GM23338 (cell line): ENCODE measurements around the gene TCF12. TPM values are rescaled to one million over a fixed set of nuclear protein-coding genes. Genes with fewer than 3 reads are reported as not detected.

Experiments
- ATAC-seq: fragments of 200-7000 bp; cut with Tn5 transposase; 3 replicates; pipeline ENCODE4 v1.9.1; 2020
- DNase-seq: peaks from one replicate; pipeline ENCODE4 v3.0.0-alpha.2; 2015; ENCODE audit warnings: low spot score
- H2AFZ ChIP-seq: fragments of 200-600 bp; sonication (generic); 2 replicates; pipeline ENCODE4 v1.8.0; 2016; ENCODE audit warnings: antibody characterized with exemption, mild to moderate bottlenecking, moderate library complexity
- H3F3A ChIP-seq: fragments of 200-600 bp; sonication (generic); replicated peaks from 2 replicates; pipeline ENCODE4 v1.8.0; 2017; ENCODE audit warnings: antibody characterized with exemption, mixed run types, low read depth
- H3K27ac ChIP-seq: fragments of 200-600 bp; sonication (generic); 2 replicates; pipeline ENCODE4 v1.6.1; 2016; ENCODE audit warnings: low read depth
- H3K27me3 ChIP-seq: fragments of 200-600 bp; sonication (generic); 2 replicates; pipeline ENCODE4 v1.8.0; 2016; ENCODE audit warnings: mild to moderate bottlenecking, mixed run types, moderate library complexity; ENCODE audit not compliant: insufficient read depth
- H3K36me3 ChIP-seq: fragments of 200-600 bp; sonication (generic); 2 replicates; pipeline ENCODE4 v1.8.0; 2016; ENCODE audit warnings: mild to moderate bottlenecking; ENCODE audit not compliant: insufficient read depth
- H3K4me1 ChIP-seq: fragments of 200-600 bp; sonication (generic); 2 replicates; pipeline ENCODE4 v1.8.0; 2016; ENCODE audit warnings: mild to moderate bottlenecking, moderate library complexity; ENCODE audit not compliant: insufficient read depth
- H3K4me2 ChIP-seq: fragments of 200-600 bp; sonication (generic); 2 replicates; pipeline ENCODE4 v1.7.1; 2017; ENCODE audit warnings: mixed run types
- H3K4me3 ChIP-seq: fragments of 200-600 bp; sonication (generic); 2 replicates; pipeline ENCODE4 v1.6.1; 2016; ENCODE audit warnings: mixed run types
- H3K79me2 ChIP-seq: fragments of 200-600 bp; sonication (generic); replicated peaks from 2 replicates; pipeline ENCODE4 v1.8.0; 2017; ENCODE audit warnings: mild to moderate bottlenecking; ENCODE audit not compliant: insufficient read depth
- H3K9me2 ChIP-seq: fragments of 200-600 bp; sonication (generic); 2 replicates; pipeline ENCODE4 v1.8.0; 2017; ENCODE audit not compliant: insufficient read depth
- H4K20me1 ChIP-seq: fragments of 200-600 bp; sonication (generic); replicated peaks from 2 replicates; pipeline ENCODE4 v1.8.0; 2017; ENCODE audit warnings: mild to moderate bottlenecking; ENCODE audit not compliant: insufficient read depth
- H3K27ac Mint-ChIP-seq: 2 replicates; pipeline ENCODE4 v1.8.0; 2020; ENCODE audit warnings: inconsistent platforms, mild to moderate bottlenecking, moderate library complexity, mixed read lengths
- H3K27me3 Mint-ChIP-seq: 3 replicates; pipeline ENCODE4 v1.8.0; 2022; ENCODE audit warnings: low read depth, mild to moderate bottlenecking, moderate library complexity, mixed read lengths, inconsistent platforms; ENCODE audit not compliant: insufficient read depth, poor library complexity
- H3K36me3 Mint-ChIP-seq: 3 replicates; pipeline ENCODE4 v1.8.0; 2021; ENCODE audit warnings: low read depth, mild to moderate bottlenecking, inconsistent platforms, moderate library complexity, mixed read lengths
- H3K4me1 Mint-ChIP-seq: 3 replicates; pipeline ENCODE4 v1.8.0; 2020; ENCODE audit warnings: mild to moderate bottlenecking, inconsistent platforms, mixed read lengths
- H3K4me3 Mint-ChIP-seq: 3 replicates; pipeline ENCODE4 v1.8.0; 2021; ENCODE audit warnings: moderate library complexity, mild to moderate bottlenecking, inconsistent platforms, mixed read lengths
- H3K9me3 Mint-ChIP-seq: 3 replicates; pipeline ENCODE4 v1.8.0; 2020; ENCODE audit warnings: moderate library complexity, mild to moderate bottlenecking, inconsistent platforms, mixed read lengths
- CREB1 ChIP-seq: fragments of 250-450 bp; sonication (Bioruptor Pico); IDR thresholded peaks from 2 replicates; pipeline ENCODE4 v1.5.0; 2020; ENCODE audit warnings: low read depth, mild to moderate bottlenecking, moderate library complexity
- EZH2 ChIP-seq: fragments of 200-600 bp; sonication (generic); IDR thresholded peaks from one replicate; pipeline ENCODE4 v1.8.0; 2017; ENCODE audit warnings: antibody characterized with exemption, mild to moderate bottlenecking, low read depth; ENCODE audit not compliant: unreplicated experiment
- EZH2phosphoT487 ChIP-seq: fragments of 200-600 bp; sonication (generic); IDR thresholded peaks from one replicate; pipeline ENCODE4 v1.8.1; 2018; ENCODE audit warnings: antibody characterized with exemption; ENCODE audit not compliant: unreplicated experiment
- JUNB ChIP-seq: IDR thresholded peaks from one replicate; pipeline ENCODE4 v1.6.1; 2016; ENCODE audit warnings: antibody characterized with exemption; ENCODE audit not compliant: unreplicated experiment
- NANOG ChIP-seq: IDR thresholded peaks from 2 replicates; pipeline ENCODE4 v1.6.1; 2016; ENCODE audit warnings: antibody characterized with exemption, borderline replicate concordance
- POLR2AphosphoS5 ChIP-seq: IDR thresholded peaks from 2 replicates; pipeline ENCODE4 v1.6.1; 2016; ENCODE audit warnings: antibody characterized with exemption, low read depth
- STAT1 ChIP-seq: IDR thresholded peaks from one replicate; pipeline ENCODE4 v1.6.1; 2016; ENCODE audit warnings: antibody characterized with exemption; ENCODE audit not compliant: unreplicated experiment
- ZNF114 ChIP-seq: fragments of 250-450 bp; sonication (Bioruptor Pico); IDR thresholded peaks from 2 replicates; pipeline ENCODE4 v1.5.0; 2020; ENCODE audit warnings: mild to moderate bottlenecking, moderate library complexity
- ZNF331 ChIP-seq: fragments of 250-450 bp; sonication (Bioruptor Pico); IDR thresholded peaks from 2 replicates; pipeline ENCODE4 v1.5.0; 2020; ENCODE audit warnings: low read depth, mild to moderate bottlenecking, moderate library complexity
- polyA plus RNA-seq: library from polyadenylated mRNA; unstranded; fragments of >200 nt; fragmentation: Nextera tagmentation; extraction: Ambion mirVana; gene quantifications from 2 replicates; pipeline ENCODE4 v1.2.1, GENCODE V29; 2016
- total RNA-seq: library from RNA; depleted of rRNA; stranded (reverse); fragments of >200 nt; shearing (Covaris generic); gene quantifications from 2 replicates; pipeline ENCODE4 v1.2.3, GENCODE V29; 2014
- TF ChIP-seq, protein P1 (sequence below): fragments of 250-450 bp; sonication (Bioruptor Pico); IDR thresholded peaks from 2 replicates; pipeline ENCODE4 v1.5.0; 2020; ENCODE audit warnings: mild to moderate bottlenecking, moderate library complexity
- TF ChIP-seq, protein P2 (sequence below): IDR thresholded peaks from 2 replicates; pipeline ENCODE4 v1.6.1; 2016; ENCODE audit warnings: antibody characterized with exemption
- TF ChIP-seq, protein P3 (sequence below): IDR thresholded peaks from one replicate; pipeline ENCODE4 v1.6.1; 2018; ENCODE audit warnings: antibody characterized with exemption; ENCODE audit not compliant: unreplicated experiment
- TF ChIP-seq, protein P4 (sequence below), 2 experiments: fragments of 200-600 bp in 1 of 2; sonication (generic) in 1 of 2; conservative IDR thresholded peaks; 2 replicates each; pipeline versions ENCODE4 v1.5.1 to v1.6.1; 2016 to 2017; ENCODE audit warnings: antibody characterized with exemption in 2 of 2, low read depth in 2 of 2, mild to moderate bottlenecking in 2 of 2, moderate library complexity in 1 of 2

The TCF12 gene
- total and polyA plus RNA-seq, 2 experiments from 2014 or later = 27.6 to 104 TPM

DNA sequence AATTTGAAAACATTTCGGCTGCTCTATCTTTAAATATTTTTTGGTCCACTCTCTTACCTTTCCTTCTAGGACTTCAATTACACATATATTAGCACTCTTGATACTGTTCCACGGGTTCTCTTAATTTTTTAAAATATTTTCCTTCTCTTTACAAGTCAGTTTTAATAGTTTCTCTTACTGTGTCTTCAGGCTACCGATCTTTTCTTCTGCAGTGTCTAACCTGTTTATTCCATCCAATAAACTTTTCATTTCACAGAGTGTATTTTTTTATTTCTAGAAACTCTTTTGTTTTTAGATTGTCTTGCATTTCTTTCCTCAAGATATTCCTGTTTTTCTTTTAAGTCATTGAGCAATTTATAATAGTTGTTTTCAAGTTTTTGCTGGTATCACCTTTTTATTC, 27.7 kb downstream of the TCF12 start:
- no peak for ATAC-seq
- H3K4me3 ChIP-seq = no peak overlapping the region
- no peaks in the 10 kb centered on the region for H3K27me3 Mint-ChIP-seq

More for the DNA sequence above, 27.7 kb downstream of the TCF12 start:
- peaks cover 9% of the 10 kb centered on the region for H3K4me1 ChIP-seq
- no peak overlapping the region for H3K4me2 ChIP-seq
- Mint-ChIP-seq H3K9me3 (peaks cover 3% of the 10 kb centered on the region; the same call in 1 of the 3 replicates), H3K27ac (no peak overlapping the region), H3K36me3 (peaks cover 21% of the 10 kb centered on the region), H3K4me3 (no peak overlapping the region), H3K4me1 (peaks cover 15% of the 10 kb centered on the region)
- H4K20me1 ChIP-seq = peaks cover 18% of the 10 kb centered on the region
- H3K27ac ChIP-seq = no peak overlapping the region
- peaks cover 100% of the 10 kb centered on the region for H3K79me2 ChIP-seq
- no peaks in the 10 kb centered on the region for H3K9me2 ChIP-seq
- H2AFZ ChIP-seq = no peak overlapping the region
- H3F3A ChIP-seq = no peaks in the 10 kb centered on the region
- TF ChIP-seq, protein P1, sequence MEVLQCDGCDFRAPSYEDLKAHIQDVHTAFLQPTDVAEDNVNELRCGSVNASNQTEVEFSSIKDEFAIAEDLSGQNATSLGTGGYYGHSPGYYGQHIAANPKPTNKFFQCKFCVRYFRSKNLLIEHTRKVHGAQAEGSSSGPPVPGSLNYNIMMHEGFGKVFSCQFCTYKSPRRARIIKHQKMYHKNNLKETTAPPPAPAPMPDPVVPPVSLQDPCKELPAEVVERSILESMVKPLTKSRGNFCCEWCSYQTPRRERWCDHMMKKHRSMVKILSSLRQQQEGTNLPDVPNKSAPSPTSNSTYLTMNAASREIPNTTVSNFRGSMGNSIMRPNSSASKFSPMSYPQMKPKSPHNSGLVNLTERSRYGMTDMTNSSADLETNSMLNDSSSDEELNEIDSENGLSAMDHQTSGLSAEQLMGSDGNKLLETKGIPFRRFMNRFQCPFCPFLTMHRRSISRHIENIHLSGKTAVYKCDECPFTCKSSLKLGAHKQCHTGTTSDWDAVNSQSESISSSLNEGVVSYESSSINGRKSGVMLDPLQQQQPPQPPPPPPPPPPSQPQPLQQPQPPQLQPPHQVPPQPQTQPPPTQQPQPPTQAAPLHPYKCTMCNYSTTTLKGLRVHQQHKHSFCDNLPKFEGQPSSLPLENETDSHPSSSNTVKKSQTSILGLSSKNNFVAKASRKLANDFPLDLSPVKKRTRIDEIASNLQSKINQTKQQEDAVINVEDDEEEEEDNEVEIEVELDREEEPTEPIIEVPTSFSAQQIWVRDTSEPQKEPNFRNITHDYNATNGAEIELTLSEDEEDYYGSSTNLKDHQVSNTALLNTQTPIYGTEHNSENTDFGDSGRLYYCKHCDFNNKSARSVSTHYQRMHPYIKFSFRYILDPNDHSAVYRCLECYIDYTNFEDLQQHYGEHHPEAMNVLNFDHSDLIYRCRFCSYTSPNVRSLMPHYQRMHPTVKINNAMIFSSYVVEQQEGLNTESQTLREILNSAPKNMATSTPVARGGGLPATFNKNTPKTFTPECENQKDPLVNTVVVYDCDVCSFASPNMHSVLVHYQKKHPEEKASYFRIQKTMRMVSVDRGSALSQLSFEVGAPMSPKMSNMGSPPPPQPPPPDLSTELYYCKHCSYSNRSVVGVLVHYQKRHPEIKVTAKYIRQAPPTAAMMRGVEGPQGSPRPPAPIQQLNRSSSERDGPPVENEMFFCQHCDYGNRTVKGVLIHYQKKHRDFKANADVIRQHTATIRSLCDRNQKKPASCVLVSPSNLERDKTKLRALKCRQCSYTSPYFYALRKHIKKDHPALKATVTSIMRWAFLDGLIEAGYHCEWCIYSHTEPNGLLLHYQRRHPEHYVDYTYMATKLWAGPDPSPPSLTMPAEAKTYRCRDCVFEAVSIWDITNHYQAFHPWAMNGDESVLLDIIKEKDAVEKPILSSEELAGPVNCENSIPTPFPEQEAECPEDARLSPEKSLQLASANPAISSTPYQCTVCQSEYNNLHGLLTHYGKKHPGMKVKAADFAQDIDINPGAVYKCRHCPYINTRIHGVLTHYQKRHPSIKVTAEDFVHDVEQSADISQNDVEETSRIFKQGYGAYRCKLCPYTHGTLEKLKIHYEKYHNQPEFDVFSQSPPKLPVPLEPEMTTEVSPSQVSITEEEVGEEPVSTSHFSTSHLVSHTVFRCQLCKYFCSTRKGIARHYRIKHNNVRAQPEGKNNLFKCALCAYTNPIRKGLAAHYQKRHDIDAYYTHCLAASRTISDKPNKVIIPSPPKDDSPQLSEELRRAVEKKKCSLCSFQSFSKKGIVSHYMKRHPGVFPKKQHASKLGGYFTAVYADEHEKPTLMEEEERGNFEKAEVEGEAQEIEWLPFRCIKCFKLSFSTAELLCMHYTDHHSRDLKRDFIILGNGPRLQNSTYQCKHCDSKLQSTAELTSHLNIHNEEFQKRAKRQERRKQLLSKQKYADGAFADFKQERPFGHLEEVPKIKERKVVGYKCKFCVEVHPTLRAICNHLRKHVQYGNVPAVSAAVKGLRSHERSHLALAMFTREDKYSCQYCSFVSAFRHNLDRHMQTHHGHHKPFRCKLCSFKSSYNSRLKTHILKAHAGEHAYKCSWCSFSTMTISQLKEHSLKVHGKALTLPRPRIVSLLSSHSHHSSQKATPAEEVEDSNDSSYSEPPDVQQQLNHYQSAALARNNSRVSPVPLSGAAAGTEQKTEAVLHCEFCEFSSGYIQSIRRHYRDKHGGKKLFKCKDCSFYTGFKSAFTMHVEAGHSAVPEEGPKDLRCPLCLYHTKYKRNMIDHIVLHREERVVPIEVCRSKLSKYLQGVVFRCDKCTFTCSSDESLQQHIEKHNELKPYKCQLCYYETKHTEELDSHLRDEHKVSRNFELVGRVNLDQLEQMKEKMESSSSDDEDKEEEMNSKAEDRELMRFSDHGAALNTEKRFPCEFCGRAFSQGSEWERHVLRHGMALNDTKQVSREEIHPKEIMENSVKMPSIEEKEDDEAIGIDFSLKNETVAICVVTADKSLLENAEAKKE (CRISPR knock-in tag) = no peak
- TF ChIP-seq ZNF331 (CRISPR knock-in tag) (no peak), JUNB (no peak), EZH2 (no peak), CREB1 (CRISPR knock-in tag) (no peak), NANOG (no peak), EZH2phosphoT487 (no peak), ZNF114 (no peak), STAT1 (no peak), POLR2AphosphoS5 (no peak)
- TF ChIP-seq, protein P2, sequence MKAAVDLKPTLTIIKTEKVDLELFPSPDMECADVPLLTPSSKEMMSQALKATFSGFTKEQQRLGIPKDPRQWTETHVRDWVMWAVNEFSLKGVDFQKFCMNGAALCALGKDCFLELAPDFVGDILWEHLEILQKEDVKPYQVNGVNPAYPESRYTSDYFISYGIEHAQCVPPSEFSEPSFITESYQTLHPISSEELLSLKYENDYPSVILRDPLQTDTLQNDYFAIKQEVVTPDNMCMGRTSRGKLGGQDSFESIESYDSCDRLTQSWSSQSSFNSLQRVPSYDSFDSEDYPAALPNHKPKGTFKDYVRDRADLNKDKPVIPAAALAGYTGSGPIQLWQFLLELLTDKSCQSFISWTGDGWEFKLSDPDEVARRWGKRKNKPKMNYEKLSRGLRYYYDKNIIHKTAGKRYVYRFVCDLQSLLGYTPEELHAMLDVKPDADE = no peak
- TF ChIP-seq, protein P3, sequence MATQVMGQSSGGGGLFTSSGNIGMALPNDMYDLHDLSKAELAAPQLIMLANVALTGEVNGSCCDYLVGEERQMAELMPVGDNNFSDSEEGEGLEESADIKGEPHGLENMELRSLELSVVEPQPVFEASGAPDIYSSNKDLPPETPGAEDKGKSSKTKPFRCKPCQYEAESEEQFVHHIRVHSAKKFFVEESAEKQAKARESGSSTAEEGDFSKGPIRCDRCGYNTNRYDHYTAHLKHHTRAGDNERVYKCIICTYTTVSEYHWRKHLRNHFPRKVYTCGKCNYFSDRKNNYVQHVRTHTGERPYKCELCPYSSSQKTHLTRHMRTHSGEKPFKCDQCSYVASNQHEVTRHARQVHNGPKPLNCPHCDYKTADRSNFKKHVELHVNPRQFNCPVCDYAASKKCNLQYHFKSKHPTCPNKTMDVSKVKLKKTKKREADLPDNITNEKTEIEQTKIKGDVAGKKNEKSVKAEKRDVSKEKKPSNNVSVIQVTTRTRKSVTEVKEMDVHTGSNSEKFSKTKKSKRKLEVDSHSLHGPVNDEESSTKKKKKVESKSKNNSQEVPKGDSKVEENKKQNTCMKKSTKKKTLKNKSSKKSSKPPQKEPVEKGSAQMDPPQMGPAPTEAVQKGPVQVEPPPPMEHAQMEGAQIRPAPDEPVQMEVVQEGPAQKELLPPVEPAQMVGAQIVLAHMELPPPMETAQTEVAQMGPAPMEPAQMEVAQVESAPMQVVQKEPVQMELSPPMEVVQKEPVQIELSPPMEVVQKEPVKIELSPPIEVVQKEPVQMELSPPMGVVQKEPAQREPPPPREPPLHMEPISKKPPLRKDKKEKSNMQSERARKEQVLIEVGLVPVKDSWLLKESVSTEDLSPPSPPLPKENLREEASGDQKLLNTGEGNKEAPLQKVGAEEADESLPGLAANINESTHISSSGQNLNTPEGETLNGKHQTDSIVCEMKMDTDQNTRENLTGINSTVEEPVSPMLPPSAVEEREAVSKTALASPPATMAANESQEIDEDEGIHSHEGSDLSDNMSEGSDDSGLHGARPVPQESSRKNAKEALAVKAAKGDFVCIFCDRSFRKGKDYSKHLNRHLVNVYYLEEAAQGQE = no peak
- TF ChIP-seq, protein P4, sequence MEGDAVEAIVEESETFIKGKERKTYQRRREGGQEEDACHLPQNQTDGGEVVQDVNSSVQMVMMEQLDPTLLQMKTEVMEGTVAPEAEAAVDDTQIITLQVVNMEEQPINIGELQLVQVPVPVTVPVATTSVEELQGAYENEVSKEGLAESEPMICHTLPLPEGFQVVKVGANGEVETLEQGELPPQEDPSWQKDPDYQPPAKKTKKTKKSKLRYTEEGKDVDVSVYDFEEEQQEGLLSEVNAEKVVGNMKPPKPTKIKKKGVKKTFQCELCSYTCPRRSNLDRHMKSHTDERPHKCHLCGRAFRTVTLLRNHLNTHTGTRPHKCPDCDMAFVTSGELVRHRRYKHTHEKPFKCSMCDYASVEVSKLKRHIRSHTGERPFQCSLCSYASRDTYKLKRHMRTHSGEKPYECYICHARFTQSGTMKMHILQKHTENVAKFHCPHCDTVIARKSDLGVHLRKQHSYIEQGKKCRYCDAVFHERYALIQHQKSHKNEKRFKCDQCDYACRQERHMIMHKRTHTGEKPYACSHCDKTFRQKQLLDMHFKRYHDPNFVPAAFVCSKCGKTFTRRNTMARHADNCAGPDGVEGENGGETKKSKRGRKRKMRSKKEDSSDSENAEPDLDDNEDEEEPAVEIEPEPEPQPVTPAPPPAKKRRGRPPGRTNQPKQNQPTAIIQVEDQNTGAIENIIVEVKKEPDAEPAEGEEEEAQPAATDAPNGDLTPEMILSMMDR (conservative IDR thresholded peaks at IDR 0.05; ENCODE audit: low read depth in 2 of 2) = no peak
- H3K27me3 ChIP-seq = no peaks in the 10 kb centered on the region
- no peak for DNase-seq
- H3K36me3 ChIP-seq = no peaks in the 10 kb centered on the region
